DND-41 (cell line): ENCODE results near the gene FAM20B.

Source experiments
- ATAC-seq: fragments of 200-7000 bp; cut with Tn5 transposase; 3 replicates; pipeline ENCODE4 v1.9.1; 2021; ENCODE audit warnings: low read depth; ENCODE audit not compliant: insufficient read depth
- DNase-seq: peaks from one replicate; pipeline ENCODE4 v3.0.0-alpha.2; 2020
- H2AFZ ChIP-seq: 2 replicates; pipeline ENCODE4 v1.6.0; 2012; ENCODE audit warnings: low read depth, low read length
- H3K27ac ChIP-seq: 2 replicates; pipeline ENCODE4 v1.5.1; 2012; ENCODE audit warnings: low read length, inconsistent platforms
- H3K27me3 ChIP-seq: fragments of 200-600 bp; sonication (generic); 2 replicates; pipeline ENCODE4 v1.6.0; 2012; ENCODE audit warnings: low read length, mild to moderate bottlenecking, inconsistent platforms; ENCODE audit not compliant: insufficient read depth, poor library complexity
- H3K36me3 ChIP-seq: 2 replicates; pipeline ENCODE4 v1.5.1; 2012; ENCODE audit warnings: low read length, inconsistent platforms; ENCODE audit not compliant: insufficient read depth
- H3K4me1 ChIP-seq: 2 replicates; pipeline ENCODE4 v1.5.1; 2012; ENCODE audit warnings: mild to moderate bottlenecking, low read length; ENCODE audit not compliant: insufficient read depth
- H3K4me2 ChIP-seq: 2 replicates; pipeline ENCODE4 v1.6.0; 2012; ENCODE audit warnings: mild to moderate bottlenecking, moderate library complexity, low read length, inconsistent platforms; ENCODE audit not compliant: insufficient read depth
- H3K4me3 ChIP-seq, 2 experiments: fragments of 200-600 bp in 1 of 2; shearing (Covaris generic) in 1 of 2; 2 replicates each; pipeline ENCODE4 v1.5.1; 2012 to 2016; ENCODE audit warnings: inconsistent platforms in 2 of 2, low read length in 2 of 2, mild to moderate bottlenecking in 2 of 2, low read depth in 1 of 2, moderate library complexity in 1 of 2
- H3K79me2 ChIP-seq: 2 replicates; pipeline ENCODE4 v1.6.0; 2012; ENCODE audit warnings: low read length, inconsistent platforms; ENCODE audit not compliant: insufficient read depth
- H3K9ac ChIP-seq: 2 replicates; pipeline ENCODE4 v1.6.0; 2012; ENCODE audit warnings: low read depth, mild to moderate bottlenecking, inconsistent platforms, low read length, moderate library complexity
- H3K9me3 ChIP-seq: 2 replicates; pipeline ENCODE4 v1.5.1; 2012; ENCODE audit warnings: low read length, moderate library complexity, mild to moderate bottlenecking, inconsistent platforms; ENCODE audit not compliant: insufficient read depth, severe bottlenecking
- H4K20me1 ChIP-seq: 2 replicates; pipeline ENCODE4 v1.6.0; 2012; ENCODE audit warnings: low read length; ENCODE audit not compliant: insufficient read depth
- CTCF ChIP-seq: IDR thresholded peaks from 2 replicates; pipeline ENCODE4 v1.5.1; 2012; ENCODE audit warnings: borderline replicate concordance, low read length, moderate library complexity, mild to moderate bottlenecking; ENCODE audit not compliant: poor library complexity, severe bottlenecking; ENCODE audit errors: extremely low read depth
- EZH2 ChIP-seq: IDR thresholded peaks from 3 replicates; pipeline ENCODE4 v1.6.1; 2012; ENCODE audit warnings: borderline replicate concordance, low read depth, mild to moderate bottlenecking, moderate library complexity, low read length, inconsistent platforms; ENCODE audit not compliant: severe bottlenecking

Gene FAM20B

DNA sequence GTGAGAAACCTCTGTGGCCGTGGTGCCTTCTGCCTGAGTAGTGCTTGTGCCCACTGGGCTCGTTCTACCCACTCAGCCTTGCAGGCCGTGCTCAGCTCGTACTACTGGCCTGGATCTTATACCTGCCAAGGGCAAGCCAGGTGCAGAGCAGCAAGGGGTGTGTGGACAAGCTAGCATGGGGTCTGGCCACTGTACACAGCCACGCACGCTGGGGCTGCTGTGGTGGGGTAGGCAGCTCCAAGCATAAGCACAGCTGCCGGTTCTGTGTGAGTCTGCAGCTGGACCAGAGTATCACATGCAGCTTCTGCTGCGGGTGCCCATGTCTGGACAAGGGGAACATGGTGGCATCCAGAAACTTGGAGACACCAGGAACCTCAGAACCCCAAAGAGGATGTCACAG, 16.4 kb downstream of the FAM20B start:
- H3K4me1 ChIP-seq = peaks cover 11% of the 10 kb centered on the region
- H3K4me2 ChIP-seq = no peak overlapping the region
- H3K27me3 ChIP-seq = no peaks in the 10 kb centered on the region
- peaks cover 14% of the 10 kb centered on the region; the same call in 1 of the 2 replicates for H4K20me1 ChIP-seq
- peaks cover 13% of the 10 kb centered on the region; the same call in 1 of the 2 replicates for H3K36me3 ChIP-seq
- no peak overlapping the region for H3K9ac ChIP-seq
- H3K79me2 ChIP-seq = peaks cover 30% of the 10 kb centered on the region
- no peak overlapping the region for H3K4me3 ChIP-seq
- ATAC-seq (no peak), DNase-seq (no peak)
- H3K9me3 ChIP-seq = no peaks in the 10 kb centered on the region
- TF ChIP-seq EZH2 = no peak
- no peak overlapping the region for H3K27ac ChIP-seq
- H2AFZ ChIP-seq = no peak overlapping the region

GRCh38 chr1:179042700-179043099, 17.0 kb downstream of the FAM20B start:
- H3K4me3 ChIP-seq = no peak overlapping the region
- no peaks in the 10 kb centered on the region for H3K9me3 ChIP-seq
- peaks cover 29% of the 10 kb centered on the region for H3K79me2 ChIP-seq
- H3K9ac ChIP-seq = no peak overlapping the region
- TF ChIP-seq EZH2 (no peak), CTCF (no peak)
- H3K4me1 ChIP-seq = peaks cover 11% of the 10 kb centered on the region
- no peak overlapping the region for H3K4me2 ChIP-seq
- H4K20me1 ChIP-seq = peaks cover 17% of the 10 kb centered on the region; the same call in 1 of the 2 replicates
- H3K36me3 ChIP-seq = peaks cover 13% of the 10 kb centered on the region; the same call in 1 of the 2 replicates
- no peak overlapping the region for H3K27ac ChIP-seq
- ATAC-seq = no peak
- no peak for DNase-seq
- H2AFZ ChIP-seq = no peak overlapping the region
- no peaks in the 10 kb centered on the region for H3K27me3 ChIP-seq

GRCh38 chr1:179043266-179043665, 17.6 kb downstream of the FAM20B start:
- peaks cover 11% of the 10 kb centered on the region for H3K4me1 ChIP-seq
- H3K27ac ChIP-seq = no peak overlapping the region
- no peaks in the 10 kb centered on the region for H3K9me3 ChIP-seq
- ATAC-seq = 0 out of 3 replicates have a peak, but pooled peaks have one; percentile 12
- TF ChIP-seq CTCF = no peak
- no peak for TF ChIP-seq EZH2
- H3K36me3 ChIP-seq = peaks cover 13% of the 10 kb centered on the region; the same call in 1 of the 2 replicates
- no peak for DNase-seq
- peaks cover 29% of the 10 kb centered on the region for H3K79me2 ChIP-seq
- H4K20me1 ChIP-seq = peaks cover 17% of the 10 kb centered on the region; the same call in 1 of the 2 replicates
- no peak overlapping the region for H3K4me2 ChIP-seq
- no peak overlapping the region for H3K9ac ChIP-seq
- H3K27me3 ChIP-seq = no peaks in the 10 kb centered on the region
- H2AFZ ChIP-seq = no peak overlapping the region
- H3K4me3 ChIP-seq = no peak overlapping the region

DNA sequence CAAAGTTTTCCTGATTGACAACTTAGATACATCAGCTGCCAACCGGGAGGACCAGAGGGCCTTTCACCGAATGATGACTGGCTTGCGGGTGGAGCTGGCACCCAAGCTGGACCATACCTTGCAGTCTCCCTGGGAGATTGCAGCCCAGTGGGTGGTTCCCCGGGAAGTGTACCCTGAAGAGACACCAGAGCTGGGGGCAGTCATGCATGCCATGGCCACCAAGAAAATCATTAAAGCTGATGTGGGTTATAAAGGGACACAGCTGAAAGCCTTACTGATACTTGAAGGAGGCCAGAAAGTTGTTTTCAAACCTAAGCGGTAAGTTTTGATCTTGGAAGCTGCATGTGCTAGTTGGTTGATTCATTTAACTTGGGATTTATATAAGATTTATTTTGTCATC, 18.2 kb downstream of the FAM20B start:
- peaks cover 13% of the 10 kb centered on the region; the same call in 1 of the 2 replicates for H3K36me3 ChIP-seq
- no peaks in the 10 kb centered on the region for H3K27me3 ChIP-seq
- H2AFZ ChIP-seq = no peak overlapping the region
- H3K4me2 ChIP-seq = no peak overlapping the region
- TF ChIP-seq EZH2 (no peak), CTCF (no peak)
- H3K9ac ChIP-seq = no peak overlapping the region
- no peak overlapping the region for H3K27ac ChIP-seq
- no peaks in the 10 kb centered on the region for H3K9me3 ChIP-seq
- peaks cover 29% of the 10 kb centered on the region for H3K79me2 ChIP-seq
- no peak overlapping the region for H3K4me3 ChIP-seq
- H3K4me1 ChIP-seq = peaks cover 5% of the 10 kb centered on the region
- DNase-seq = no peak
- no peak for ATAC-seq
- H4K20me1 ChIP-seq = peaks cover 13% of the 10 kb centered on the region; the same call in 1 of the 2 replicates
